H9 (cell line): ENCODE results near the gene LAMA3. TPM values are rescaled to one million over a fixed set of nuclear protein-coding genes. Genes with fewer than 3 reads are reported as not detected.

Experiments used
- DNase-seq: peaks from one replicate; pipeline ENCODE4 v3.0.0-alpha.2; 2017
- H2AFZ ChIP-seq: one replicate; pipeline ENCODE4 v1.6.1; 2013; ENCODE audit warnings: mild to moderate bottlenecking, low read length, control low read depth, moderate library complexity
- H2AK5ac ChIP-seq: 2 replicates; pipeline ENCODE4 v1.6.1; 2013; ENCODE audit warnings: low read length, control low read depth, mixed read lengths; ENCODE audit not compliant: insufficient read length
- H2BK120ac ChIP-seq: one replicate; pipeline ENCODE4 v1.6.1; 2013; ENCODE audit warnings: low read depth, mild to moderate bottlenecking, low read length, control low read depth, inconsistent platforms; ENCODE audit not compliant: poor library complexity, severe bottlenecking
- H2BK12ac ChIP-seq: 2 replicates; pipeline ENCODE4 v1.6.1; 2013; ENCODE audit warnings: low read length, control low read depth, mixed read lengths, low read depth; ENCODE audit not compliant: insufficient read length
- H2BK15ac ChIP-seq: 2 replicates; pipeline ENCODE4 v1.6.1; 2013; ENCODE audit warnings: low read depth, low read length, control low read depth
- H2BK20ac ChIP-seq: one replicate; pipeline ENCODE4 v1.6.1; 2013; ENCODE audit warnings: low read depth, mild to moderate bottlenecking, low read length, control low read depth, inconsistent platforms; ENCODE audit not compliant: poor library complexity, severe bottlenecking
- H2BK5ac ChIP-seq: 2 replicates; pipeline ENCODE4 v1.6.1; 2013; ENCODE audit warnings: low read length, control low read depth, mixed read lengths; ENCODE audit not compliant: insufficient read length
- H3K14ac ChIP-seq: 2 replicates; pipeline ENCODE4 v1.6.1; 2013; ENCODE audit warnings: low read length, control low read depth; ENCODE audit not compliant: insufficient read depth
- H3K18ac ChIP-seq: 2 replicates; pipeline ENCODE4 v1.6.1; 2013; ENCODE audit warnings: low read depth, mild to moderate bottlenecking, mixed read lengths, low read length, control low read depth; ENCODE audit not compliant: insufficient read length
- H3K23ac ChIP-seq: 2 replicates; pipeline ENCODE4 v1.6.1; 2013; ENCODE audit warnings: low read length, control low read depth, mixed read lengths, low read depth; ENCODE audit not compliant: insufficient read length
- H3K23me2 ChIP-seq: 2 replicates; pipeline ENCODE4 v1.6.1; 2013; ENCODE audit warnings: low read depth, mild to moderate bottlenecking, mixed read lengths, low read length, control low read depth; ENCODE audit not compliant: insufficient read length, poor library complexity, severe bottlenecking
- H3K27ac ChIP-seq: 2 replicates; pipeline ENCODE4 v1.5.1; 2013; ENCODE audit warnings: low read length, control low read depth, mixed read lengths, low read depth; ENCODE audit not compliant: insufficient read length
- H3K27me3 ChIP-seq: 2 replicates; pipeline ENCODE4 v1.6.1; 2013; ENCODE audit warnings: low read length, control low read depth, inconsistent platforms; ENCODE audit not compliant: insufficient read depth
- H3K4ac ChIP-seq: 2 replicates; pipeline ENCODE4 v1.6.1; 2013; ENCODE audit warnings: low read depth, mild to moderate bottlenecking, control low read depth, inconsistent platforms, low read length, moderate library complexity
- H3K4me1 ChIP-seq: 2 replicates; pipeline ENCODE4 v1.6.1; 2013; ENCODE audit warnings: low read length, control low read depth, inconsistent platforms; ENCODE audit not compliant: insufficient read depth
- H3K4me2 ChIP-seq: 2 replicates; pipeline ENCODE4 v1.6.1; 2013; ENCODE audit warnings: low read length, control low read depth, mixed read lengths; ENCODE audit not compliant: insufficient read length, insufficient read depth
- H3K56ac ChIP-seq: 2 replicates; pipeline ENCODE4 v1.6.1; 2013; ENCODE audit warnings: low read depth, mild to moderate bottlenecking, mixed read lengths, low read length, control low read depth; ENCODE audit not compliant: insufficient read length
- H3K79me1 ChIP-seq: 2 replicates; pipeline ENCODE4 v1.6.1; 2013; ENCODE audit warnings: low read depth, mild to moderate bottlenecking, moderate library complexity, low read length, control low read depth, inconsistent platforms; ENCODE audit not compliant: insufficient read depth, poor library complexity, severe bottlenecking
- H3K79me2 ChIP-seq: 2 replicates; pipeline ENCODE4 v1.6.1; 2013; ENCODE audit warnings: low read length, control low read depth, inconsistent platforms; ENCODE audit not compliant: insufficient read depth
- H3K9ac ChIP-seq: 2 replicates; pipeline ENCODE4 v1.6.1; 2013; ENCODE audit warnings: low read length, control low read depth, mixed read lengths; ENCODE audit not compliant: insufficient read length; ENCODE audit errors: extremely low read depth
- H3K9me3 ChIP-seq: one replicate; pipeline ENCODE4 v1.6.1; 2013; ENCODE audit warnings: low read depth, low read length, inconsistent platforms; ENCODE audit not compliant: control insufficient read depth
- H3T11ph ChIP-seq: one replicate; pipeline ENCODE4 v1.6.1; 2013; ENCODE audit warnings: mild to moderate bottlenecking, low read length, control low read depth, inconsistent platforms
- H4K20me1 ChIP-seq: one replicate; pipeline ENCODE4 v1.6.1; 2013; ENCODE audit not compliant: control insufficient read depth, insufficient read length, insufficient read depth
- H4K5ac ChIP-seq: 2 replicates; pipeline ENCODE4 v1.6.1; 2013; ENCODE audit warnings: low read depth, mild to moderate bottlenecking, mixed read lengths, low read length, control low read depth; ENCODE audit not compliant: insufficient read length
- H4K8ac ChIP-seq: replicated peaks from 2 replicates; pipeline ENCODE4 v1.6.1; 2013; ENCODE audit warnings: low read length, control low read depth, mixed read lengths, low read depth; ENCODE audit not compliant: insufficient read length
- H4K91ac ChIP-seq: 2 replicates; pipeline ENCODE4 v1.6.1; 2013; ENCODE audit warnings: low read depth, mild to moderate bottlenecking, moderate library complexity, mixed read lengths, low read length, control low read depth; ENCODE audit not compliant: insufficient read length
- H3K27ac Mint-ChIP-seq, 3 experiments: 2 replicates in 2 of 3; 3 replicates in 1 of 3; pipeline ENCODE4 v1.8.0; 2020 to 2021; ENCODE audit warnings: mixed read lengths in 3 of 3, mild to moderate bottlenecking in 1 of 3, moderate library complexity in 1 of 3
- H3K27me3 Mint-ChIP-seq: 2 replicates; pipeline ENCODE4 v1.8.0; 2021; ENCODE audit warnings: low read depth, mild to moderate bottlenecking, moderate library complexity, mixed read lengths
- H3K36me3 Mint-ChIP-seq, 3 experiments: 2 replicates in 2 of 3; 3 replicates in 1 of 3; pipeline ENCODE4 v1.8.0; 2020 to 2021; ENCODE audit warnings: low read depth in 3 of 3, mixed read lengths in 3 of 3; ENCODE audit not compliant: insufficient read depth in 1 of 3
- H3K4me1 Mint-ChIP-seq, 2 experiments: 2 replicates each; pipeline ENCODE4 v1.8.0; 2020; ENCODE audit warnings: mixed read lengths in 2 of 2
- H3K4me3 Mint-ChIP-seq, 2 experiments: 2 replicates in 1 of 2; 3 replicates in 1 of 2; pipeline ENCODE4 v1.8.0; 2020 to 2021; ENCODE audit warnings: mild to moderate bottlenecking in 2 of 2, mixed read lengths in 2 of 2, moderate library complexity in 1 of 2
- H3K9me3 Mint-ChIP-seq, 2 experiments: 2 replicates in 1 of 2; 3 replicates in 1 of 2; pipeline ENCODE4 v1.8.0; 2020; ENCODE audit warnings: mild to moderate bottlenecking in 2 of 2, mixed read lengths in 2 of 2, moderate library complexity in 1 of 2
- WGBS: extraction: QIAGEN DNeasy Blood & Tissue Kit; methylation state at CpG from one replicate; pipeline ENCODE4 v1.1.7; 2013; ENCODE audit warnings: missing lambda C conversion rate, low lambda C conversion rate, mixed read lengths; ENCODE audit not compliant: insufficient read length; ENCODE audit errors: extremely low coverage; 5-methylcytosine and 5-hydroxymethylcytosine counted together
- total RNA-seq: library from RNA; stranded (reverse); gene quantifications from 2 replicates; pipeline ENCODE4 v1.2.1, GENCODE V29; 2021
- TF ChIP-seq, protein P1 (sequence below): fragments of 200-600 bp; sonication (generic); conservative IDR thresholded peaks from 3 replicates; pipeline ENCODE4 v1.8.0; 2021; ENCODE audit warnings: antibody characterized with exemption, mild to moderate bottlenecking

Gene LAMA3
- total RNA-seq, 1 experiment from 2014 or later = 0.33 TPM

- Histone ChIP-seq H4K91ac (no peak overlapping the region), H3K79me1 (no peaks in the 10 kb centered on the region), H2BK120ac (no peak overlapping the region), H3K14ac (no peak overlapping the region), H3T11ph (no peak overlapping the region), H2BK15ac (no peak overlapping the region), H3K27me3 (no peaks in the 10 kb centered on the region), H4K20me1 (no peaks in the 10 kb centered on the region), H2BK5ac (no peak overlapping the region), H2BK20ac (no peak overlapping the region), H3K56ac (no peak overlapping the region), H3K23ac (no peak overlapping the region), H2AK5ac (no peak overlapping the region), H3K9me3 (no peaks in the 10 kb centered on the region), H2AFZ (no peak overlapping the region), H3K4me2 (no peak overlapping the region), H3K79me2 (no peaks in the 10 kb centered on the region), H3K9ac (no peak overlapping the region), H4K8ac (no peak overlapping the region), H3K4me1 (no peaks in the 10 kb centered on the region; the same call in 1 of the 2 replicates), H3K18ac (no peak overlapping the region), H4K5ac (no peak overlapping the region), H3K23me2 (no peaks in the 10 kb centered on the region), H2BK12ac (no peak overlapping the region), H3K4ac (no peak overlapping the region), H3K27ac (no peak overlapping the region)
- DNase-seq = no peak
- WGBS = no CpG with 5 or more reads among the region's 2 CpGs
- Mint-ChIP-seq H3K36me3 (no peaks in the 10 kb centered on the region), H3K9me3 (no peaks in the 10 kb centered on the region), H3K4me1 (peaks cover 4 to 6% of the 10 kb centered on the region in 2 experiments; a peak in 2 of 4 replicates), H3K27ac (no peak overlapping the region), H3K27me3 (no peaks in the 10 kb centered on the region), H3K4me3 (no peak overlapping the region)
- TF ChIP-seq, protein P1, sequence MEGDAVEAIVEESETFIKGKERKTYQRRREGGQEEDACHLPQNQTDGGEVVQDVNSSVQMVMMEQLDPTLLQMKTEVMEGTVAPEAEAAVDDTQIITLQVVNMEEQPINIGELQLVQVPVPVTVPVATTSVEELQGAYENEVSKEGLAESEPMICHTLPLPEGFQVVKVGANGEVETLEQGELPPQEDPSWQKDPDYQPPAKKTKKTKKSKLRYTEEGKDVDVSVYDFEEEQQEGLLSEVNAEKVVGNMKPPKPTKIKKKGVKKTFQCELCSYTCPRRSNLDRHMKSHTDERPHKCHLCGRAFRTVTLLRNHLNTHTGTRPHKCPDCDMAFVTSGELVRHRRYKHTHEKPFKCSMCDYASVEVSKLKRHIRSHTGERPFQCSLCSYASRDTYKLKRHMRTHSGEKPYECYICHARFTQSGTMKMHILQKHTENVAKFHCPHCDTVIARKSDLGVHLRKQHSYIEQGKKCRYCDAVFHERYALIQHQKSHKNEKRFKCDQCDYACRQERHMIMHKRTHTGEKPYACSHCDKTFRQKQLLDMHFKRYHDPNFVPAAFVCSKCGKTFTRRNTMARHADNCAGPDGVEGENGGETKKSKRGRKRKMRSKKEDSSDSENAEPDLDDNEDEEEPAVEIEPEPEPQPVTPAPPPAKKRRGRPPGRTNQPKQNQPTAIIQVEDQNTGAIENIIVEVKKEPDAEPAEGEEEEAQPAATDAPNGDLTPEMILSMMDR = no peak
Measured at GRCh38 chr18:23992941-23993280, 303.7 kb downstream of the LAMA3 start.
